Measurements from ENCODE around the gene RILPL1.

Gene RILPL1

DNA sequence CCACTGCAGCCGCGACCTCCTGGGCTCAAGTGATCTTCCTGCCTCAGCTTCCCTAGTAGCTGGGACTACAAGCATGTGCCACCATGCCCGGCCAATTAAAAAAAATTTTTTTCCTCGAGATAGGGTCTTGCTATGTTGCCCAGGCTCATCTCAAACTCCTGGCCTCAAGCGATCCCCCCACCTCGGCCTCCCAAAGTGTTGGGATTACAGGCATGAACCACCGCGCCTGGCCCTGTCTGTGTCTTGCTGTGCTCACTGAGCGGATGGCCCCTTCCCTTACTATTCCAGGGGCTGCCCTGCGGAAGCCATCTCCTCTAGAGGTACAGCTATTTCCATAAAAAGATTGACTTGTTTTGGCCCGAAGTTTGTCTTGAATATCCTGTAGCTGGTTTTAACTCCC is 55.5 kb downstream of the RILPL1 start:
- Histone ChIP-seq H3K9ac (ENCODE audit: low read length) (no peak overlapping the region), H3K36me3 (ENCODE audit: control insufficient read depth, insufficient read depth, low read length) (no peaks in the 10 kb centered on the region), H3K27me3 (ENCODE audit: insufficient read depth, low read length, poor library complexity) (no peaks in the 10 kb centered on the region), H3K23ac (ENCODE audit: low read length) (no peak overlapping the region), H3K79me2 (ENCODE audit: control insufficient read depth, insufficient read depth, low read length) (no peaks in the 10 kb centered on the region), H3K4me3 (ENCODE audit: low read length) (no peak overlapping the region), H3K4me1 (ENCODE audit: control insufficient read depth, low read depth, low read length) (no peaks in the 10 kb centered on the region), H3K27ac (ENCODE audit: low read depth, low read length) (no peak overlapping the region), H3K56ac (ENCODE audit: low read length) (no peak overlapping the region), H2AK5ac (ENCODE audit: low read length) (no peak overlapping the region), H3K4me2 (ENCODE audit: low read length) (no peak overlapping the region), H4K5ac (ENCODE audit: low read length) (no peak overlapping the region), H2BK15ac (replicated peaks; ENCODE audit: low read depth) (no peak overlapping the region), H4K8ac (ENCODE audit: low read depth, low read length) (no peak overlapping the region), H3K18ac (ENCODE audit: low read length) (no peak overlapping the region), H2BK120ac (ENCODE audit: low read depth, low read length) (no peak overlapping the region), H3K4ac (ENCODE audit: low read depth, low read length) (no peak overlapping the region), H3K79me1 (ENCODE audit: low read length) (no peaks in the 10 kb centered on the region), H2BK5ac (ENCODE audit: low read length) (no peak overlapping the region)
- WGBS (ENCODE audit: extremely low coverage, insufficient coverage, low lambda C conversion rate) = no CpG with 5 or more reads among the region's 11 CpGs
- no peak for DNase-seq

DNA sequence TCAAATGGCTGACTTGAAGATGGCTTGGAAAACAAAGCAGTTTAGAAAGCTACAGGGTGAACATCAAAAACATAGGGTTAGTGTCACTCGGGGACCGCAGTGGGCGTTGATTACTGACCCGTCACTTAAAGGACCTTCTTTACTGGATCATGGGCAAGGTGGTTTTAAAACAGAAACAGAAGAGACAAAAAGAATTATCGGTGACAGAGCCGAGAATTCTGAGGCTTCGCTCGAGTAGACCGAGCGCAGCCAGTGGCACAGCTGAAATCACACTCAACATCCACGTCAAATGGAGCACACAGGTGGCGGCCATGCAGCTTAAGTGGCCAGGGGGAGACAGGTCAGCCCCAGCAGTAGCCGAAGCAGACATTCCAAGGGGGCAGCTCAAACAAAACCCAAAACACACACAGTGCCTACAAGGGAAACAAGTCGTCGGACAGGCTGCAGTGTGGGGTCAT is 58.2 kb downstream of the RILPL1 start:
- Histone ChIP-seq H3K79me2 (ENCODE audit: control insufficient read depth, insufficient read depth, low read length) (no peaks in the 10 kb centered on the region), H3K4me3 (ENCODE audit: low read length) (no peak overlapping the region), H3K27me3 (ENCODE audit: insufficient read depth, low read length, poor library complexity) (no peaks in the 10 kb centered on the region), H3K4ac (ENCODE audit: low read depth, low read length) (no peak overlapping the region), H4K5ac (ENCODE audit: low read length) (no peak overlapping the region), H3K36me3 (ENCODE audit: control insufficient read depth, insufficient read depth, low read length) (peaks cover 2% of the 10 kb centered on the region), H3K18ac (ENCODE audit: low read length) (no peak overlapping the region), H3K4me1 (ENCODE audit: control insufficient read depth, low read depth, low read length) (no peaks in the 10 kb centered on the region), H4K8ac (ENCODE audit: low read depth, low read length) (no peak overlapping the region), H2BK120ac (ENCODE audit: low read depth, low read length) (no peak overlapping the region), H3K23ac (ENCODE audit: low read length) (no peak overlapping the region), H3K9ac (ENCODE audit: low read length) (no peak overlapping the region), H2BK5ac (ENCODE audit: low read length) (no peak overlapping the region), H3K79me1 (ENCODE audit: low read length) (no peaks in the 10 kb centered on the region), H2AK5ac (ENCODE audit: low read length) (no peak overlapping the region), H3K4me2 (ENCODE audit: low read length) (no peak overlapping the region), H3K27ac (ENCODE audit: low read depth, low read length) (no peak overlapping the region), H3K56ac (ENCODE audit: low read length) (no peak overlapping the region), H2BK15ac (replicated peaks; ENCODE audit: low read depth) (no peak overlapping the region)
- DNase-seq = no peak
- no CpG with 5 or more reads among the region's 15 CpGs for WGBS (ENCODE audit: extremely low coverage, insufficient coverage, low lambda C conversion rate)

DNA sequence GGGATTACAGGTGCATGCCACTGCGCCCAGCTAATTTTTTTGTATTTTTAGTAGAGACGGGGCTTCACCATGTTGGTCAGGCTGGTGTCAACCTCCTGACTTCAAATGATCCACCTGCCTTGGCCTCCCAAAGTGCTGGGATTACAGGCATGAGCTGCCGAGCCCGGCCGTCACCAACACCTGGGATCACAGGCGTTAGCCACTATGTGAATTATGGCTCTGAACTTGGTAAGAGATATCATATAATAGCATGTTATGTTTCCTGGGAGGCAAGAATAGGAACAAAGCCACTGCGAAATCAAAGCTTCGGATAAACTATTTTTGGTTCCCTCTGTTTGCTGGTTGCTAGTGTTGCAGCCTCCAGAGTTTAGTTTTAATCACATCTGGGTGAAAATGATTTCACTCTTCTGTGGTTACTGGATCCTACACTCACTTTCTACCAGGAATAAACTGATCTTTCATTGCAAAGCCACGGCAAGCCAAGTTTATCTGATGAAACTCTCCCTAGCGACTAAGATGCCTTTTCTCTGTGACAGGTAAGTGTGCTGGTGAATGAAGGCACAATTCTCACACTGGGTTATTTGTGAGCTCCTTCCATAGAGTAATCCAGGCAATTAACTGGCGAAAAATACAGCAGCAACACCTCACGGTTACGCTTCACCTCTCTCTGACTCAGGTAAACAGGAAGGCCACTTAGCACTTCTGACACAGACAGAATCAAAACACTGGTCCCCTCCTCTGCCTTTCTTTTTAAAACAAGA is 58.9 kb downstream of the RILPL1 start:
- peaks cover 2% of the 10 kb centered on the region for H3K36me3 ChIP-seq (ENCODE audit: control insufficient read depth, insufficient read depth, low read length)

DNA sequence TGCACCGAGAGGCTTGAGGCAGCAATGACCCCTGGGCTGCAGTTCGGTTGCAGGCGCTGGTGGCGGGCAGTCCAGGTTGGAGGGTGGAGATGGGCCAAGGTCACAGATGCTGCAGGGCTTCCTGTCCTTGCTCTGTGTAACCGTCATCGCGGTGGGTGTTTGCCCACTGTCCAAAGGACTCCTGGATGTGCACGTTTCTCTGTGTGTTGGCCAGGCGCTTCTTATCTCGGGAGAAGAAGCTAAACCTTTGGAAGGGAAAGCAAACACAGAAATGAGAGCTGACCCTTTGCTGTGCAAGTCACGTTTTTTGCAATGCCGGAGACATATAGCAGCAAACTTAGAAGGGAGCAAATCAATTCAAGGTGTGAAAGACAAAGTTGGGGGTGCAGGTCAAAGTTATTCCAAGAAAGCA is 61.1 kb downstream of the RILPL1 start:
- Histone ChIP-seq H3K4me3 (ENCODE audit: low read length) (no peak overlapping the region), H2AK5ac (ENCODE audit: low read length) (no peak overlapping the region)

More for the DNA sequence above, 58.9 kb downstream of the RILPL1 start:
- Histone ChIP-seq H3K4me3 (ENCODE audit: low read length) (no peak overlapping the region), H3K56ac (ENCODE audit: low read length) (no peak overlapping the region), H4K5ac (ENCODE audit: low read length) (no peak overlapping the region), H3K18ac (ENCODE audit: low read length) (no peak overlapping the region), H3K27me3 (ENCODE audit: insufficient read depth, low read length, poor library complexity) (no peaks in the 10 kb centered on the region), H3K79me2 (ENCODE audit: control insufficient read depth, insufficient read depth, low read length) (no peaks in the 10 kb centered on the region), H3K9ac (ENCODE audit: low read length) (no peak overlapping the region), H3K23ac (ENCODE audit: low read length) (no peak overlapping the region), H2BK15ac (replicated peaks; ENCODE audit: low read depth) (no peak overlapping the region), H2BK5ac (ENCODE audit: low read length) (no peak overlapping the region), H2BK120ac (ENCODE audit: low read depth, low read length) (no peak overlapping the region), H4K8ac (ENCODE audit: low read depth, low read length) (no peak overlapping the region), H3K4me2 (ENCODE audit: low read length) (no peak overlapping the region), H3K27ac (ENCODE audit: low read depth, low read length) (no peak overlapping the region), H3K79me1 (ENCODE audit: low read length) (no peaks in the 10 kb centered on the region), H2AK5ac (ENCODE audit: low read length) (no peak overlapping the region), H3K4ac (ENCODE audit: low read depth, low read length) (no peak overlapping the region), H3K4me1 (ENCODE audit: control insufficient read depth, low read depth, low read length) (no peaks in the 10 kb centered on the region)
- no peak for DNase-seq
- no CpG with 5 or more reads among the region's 13 CpGs for WGBS (ENCODE audit: extremely low coverage, insufficient coverage, low lambda C conversion rate)

DNA sequence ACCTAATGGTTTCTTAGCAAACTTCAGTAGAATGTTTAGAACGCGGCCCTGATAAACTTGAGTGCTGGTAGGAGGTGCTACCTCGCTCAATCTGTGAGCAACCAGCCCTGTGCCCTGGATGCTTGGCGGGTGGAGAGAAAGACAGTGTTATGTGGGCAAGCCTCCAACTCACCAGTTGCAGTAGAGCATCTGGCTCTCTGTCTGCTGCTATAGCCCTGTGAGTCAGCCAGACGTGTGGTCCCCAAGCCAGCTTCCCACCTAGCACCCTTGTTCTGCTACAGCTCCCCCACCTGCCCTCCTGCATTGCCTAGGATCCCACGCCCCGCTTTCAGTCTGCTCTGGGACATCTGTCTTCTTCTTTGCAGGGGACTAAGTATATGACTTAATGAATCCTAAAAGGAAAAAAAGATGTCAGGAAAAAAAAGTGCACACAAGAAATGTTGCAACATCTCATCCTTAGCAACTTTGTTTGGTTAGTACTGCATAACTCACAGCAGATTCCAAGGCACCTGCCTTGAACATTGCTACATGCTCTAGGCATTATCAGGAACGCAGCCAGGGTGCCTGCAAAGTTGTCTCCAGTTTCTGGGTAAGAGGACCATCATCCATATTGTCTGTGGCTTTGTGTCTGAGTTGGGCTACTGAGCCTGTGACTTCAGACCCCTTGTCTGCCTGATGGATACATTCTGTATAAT is 62.0 kb downstream of the RILPL1 start:
- no CpG with 5 or more reads among the region's 8 CpGs for WGBS (ENCODE audit: extremely low coverage, insufficient coverage, low lambda C conversion rate)
- no peak overlapping the region for H2AK5ac ChIP-seq (ENCODE audit: low read length)

More for the DNA sequence above, 61.1 kb downstream of the RILPL1 start:
- Histone ChIP-seq H3K79me1 (ENCODE audit: low read length) (no peaks in the 10 kb centered on the region), H3K36me3 (ENCODE audit: control insufficient read depth, insufficient read depth, low read length) (peaks cover 2% of the 10 kb centered on the region), H2BK15ac (replicated peaks; ENCODE audit: low read depth) (no peak overlapping the region), H2BK120ac (ENCODE audit: low read depth, low read length) (no peak overlapping the region), H3K9ac (ENCODE audit: low read length) (no peak overlapping the region), H3K4me1 (ENCODE audit: control insufficient read depth, low read depth, low read length) (no peaks in the 10 kb centered on the region), H3K27ac (ENCODE audit: low read depth, low read length) (no peak overlapping the region), H4K8ac (ENCODE audit: low read depth, low read length) (no peak overlapping the region), H3K79me2 (ENCODE audit: control insufficient read depth, insufficient read depth, low read length) (no peaks in the 10 kb centered on the region), H2BK5ac (ENCODE audit: low read length) (no peak overlapping the region), H3K27me3 (ENCODE audit: insufficient read depth, low read length, poor library complexity) (no peaks in the 10 kb centered on the region), H3K23ac (ENCODE audit: low read length) (no peak overlapping the region), H3K4ac (ENCODE audit: low read depth, low read length) (no peak overlapping the region), H4K5ac (ENCODE audit: low read length) (no peak overlapping the region), H3K56ac (ENCODE audit: low read length) (no peak overlapping the region), H3K18ac (ENCODE audit: low read length) (no peak overlapping the region), H3K4me2 (ENCODE audit: low read length) (no peak overlapping the region)
- no peak for DNase-seq
- WGBS (ENCODE audit: extremely low coverage, insufficient coverage, low lambda C conversion rate) = no CpG with 5 or more reads among the region's 12 CpGs

More for the DNA sequence above, 62.0 kb downstream of the RILPL1 start:
- no peak overlapping the region for H3K56ac ChIP-seq (ENCODE audit: low read length)
- no peak overlapping the region for H2BK15ac ChIP-seq (replicated peaks; ENCODE audit: low read depth)
- H3K9ac ChIP-seq (ENCODE audit: low read length) = no peak overlapping the region
- H3K79me2 ChIP-seq (ENCODE audit: control insufficient read depth, insufficient read depth, low read length) = no peaks in the 10 kb centered on the region
- H3K27ac ChIP-seq (ENCODE audit: low read depth, low read length) = no peak overlapping the region
- H2BK120ac ChIP-seq (ENCODE audit: low read depth, low read length) = no peak overlapping the region
- H3K36me3 ChIP-seq (ENCODE audit: control insufficient read depth, insufficient read depth, low read length) = peaks cover 2% of the 10 kb centered on the region
- no peak overlapping the region for H3K4ac ChIP-seq (ENCODE audit: low read depth, low read length)
- H4K5ac ChIP-seq (ENCODE audit: low read length) = no peak overlapping the region
- H3K18ac ChIP-seq (ENCODE audit: low read length) = no peak overlapping the region
- no peaks in the 10 kb centered on the region for H3K4me1 ChIP-seq (ENCODE audit: control insufficient read depth, low read depth, low read length)
- H3K23ac ChIP-seq (ENCODE audit: low read length) = no peak overlapping the region
- no peaks in the 10 kb centered on the region for H3K79me1 ChIP-seq (ENCODE audit: low read length)
- no peak overlapping the region for H4K8ac ChIP-seq (ENCODE audit: low read depth, low read length)
- H3K4me2 ChIP-seq (ENCODE audit: low read length) = no peak overlapping the region
- H3K4me3 ChIP-seq (ENCODE audit: low read length) = no peak overlapping the region
- DNase-seq = no peak
- H3K27me3 ChIP-seq (ENCODE audit: insufficient read depth, low read length, poor library complexity) = no peaks in the 10 kb centered on the region
- H2BK5ac ChIP-seq (ENCODE audit: low read length) = no peak overlapping the region

All from mesendoderm (in vitro differentiated cells).